ENCODE measurements around the gene APOBR.
"Not testable (repeated sequence)": the region's sequence is repeated elsewhere in the genome, so short reads cannot be mapped to it uniquely, and the experiment has no call there.

The APOBR gene

GRCh38 chr16:28527100-28527785 is 32.8 kb downstream of the APOBR start:
- H3K9ac ChIP-seq (ENCODE audit: low read length); H3K36me3 ChIP-seq (ENCODE audit: control insufficient read depth in 1 of 2, insufficient read depth in 2 of 2, low read depth in 1 of 2, low read length in 2 of 2); H3K4me1 ChIP-seq (ENCODE audit: control insufficient read depth, insufficient read depth, low read depth, low read length); H3K9me3 ChIP-seq (ENCODE audit: control insufficient read depth, low read length); H3K4me3 ChIP-seq (ENCODE audit: insufficient read depth in 1 of 2, low read depth in 1 of 2, low read length in 2 of 2); H3K18ac ChIP-seq (ENCODE audit: low read depth in 1 of 2, low read length in 2 of 2); H3K4me2 ChIP-seq (ENCODE audit: low read length, poor library complexity, severe bottlenecking); DNase-seq; H4K8ac ChIP-seq (ENCODE audit: low read length); H2AK5ac ChIP-seq (ENCODE audit: low read length, severe bottlenecking); H2BK5ac ChIP-seq (ENCODE audit: low read depth, low read length, poor library complexity, severe bottlenecking); H3K4ac ChIP-seq (ENCODE audit: low read depth in 1 of 2, low read length in 2 of 2); H2BK12ac ChIP-seq (ENCODE audit: low read length in 2 of 2); H3K23ac ChIP-seq (ENCODE audit: low read length in 2 of 2); H2AFZ ChIP-seq (ENCODE audit: low read depth, low read length); H2BK120ac ChIP-seq (ENCODE audit: low read depth, low read length); H2BK15ac ChIP-seq (ENCODE audit: low read depth, poor library complexity, severe bottlenecking); H3K27ac ChIP-seq (ENCODE audit: low read length, poor library complexity, severe bottlenecking); H3K79me1 ChIP-seq (replicated peaks; ENCODE audit: low read length, poor library complexity, severe bottlenecking); H3K27me3 ChIP-seq (ENCODE audit: control insufficient read depth in 1 of 2, insufficient read depth in 1 of 2, low read length in 2 of 2); H4K91ac ChIP-seq (ENCODE audit: low read length); H3K14ac ChIP-seq (ENCODE audit: low read length in 2 of 2): not testable (repeated sequence)
- 90% methylated on average over 5 of the region's 7 CpGs for WGBS

- no peak overlapping the region for H2BK12ac ChIP-seq (ENCODE audit: low read length in 2 of 2)
- no peak overlapping the region for H2AFZ ChIP-seq (ENCODE audit: low read depth, low read length)
- H3K4me1 ChIP-seq (ENCODE audit: control insufficient read depth, insufficient read depth, low read depth, low read length) = peaks cover 1% of the 10 kb centered on the region
- no peak overlapping the region for H4K8ac ChIP-seq (ENCODE audit: low read length)
- H3K14ac ChIP-seq (ENCODE audit: low read length in 2 of 2) = no peak overlapping the region
- no peaks in the 10 kb centered on the region for H3K27me3 ChIP-seq (ENCODE audit: control insufficient read depth in 1 of 2, insufficient read depth in 1 of 2, low read length in 2 of 2)
- DNase-seq = no peak
- no peak overlapping the region for H2AK5ac ChIP-seq (ENCODE audit: low read length, severe bottlenecking)
- H3K9me3 ChIP-seq (ENCODE audit: control insufficient read depth, low read length) = no peaks in the 10 kb centered on the region
- no peak overlapping the region for H3K4ac ChIP-seq (ENCODE audit: low read depth in 1 of 2, low read length in 2 of 2)
- no peak overlapping the region for H2BK15ac ChIP-seq (ENCODE audit: low read depth, poor library complexity, severe bottlenecking)
- no peak overlapping the region for H3K23ac ChIP-seq (ENCODE audit: low read length in 2 of 2)
- H3K36me3 ChIP-seq (ENCODE audit: control insufficient read depth in 1 of 2, insufficient read depth in 2 of 2, low read depth in 1 of 2, low read length in 2 of 2) = peaks cover 0 to 2% of the 10 kb centered on the region in 2 experiments
- no peak overlapping the region for H3K4me3 ChIP-seq (ENCODE audit: insufficient read depth in 1 of 2, low read depth in 1 of 2, low read length in 2 of 2)
- 79% methylated on average over 3 of the region's 5 CpGs for WGBS
- H3K4me2 ChIP-seq (ENCODE audit: low read length, poor library complexity, severe bottlenecking) = no peak overlapping the region
- no peak overlapping the region for H3K18ac ChIP-seq (ENCODE audit: low read depth in 1 of 2, low read length in 2 of 2)
- H3K9ac ChIP-seq (ENCODE audit: low read length) = no peak overlapping the region
- H3K27ac ChIP-seq (ENCODE audit: low read length, poor library complexity, severe bottlenecking) = no peak overlapping the region
- no peak overlapping the region for H2BK5ac ChIP-seq (ENCODE audit: low read depth, low read length, poor library complexity, severe bottlenecking)
- H4K91ac ChIP-seq (ENCODE audit: low read length) = no peak overlapping the region
- H2BK120ac ChIP-seq (ENCODE audit: low read depth, low read length) = no peak overlapping the region
- no peaks in the 10 kb centered on the region for H3K79me1 ChIP-seq (replicated peaks; ENCODE audit: low read length, poor library complexity, severe bottlenecking)
Measured at GRCh38 chr16:28527985-28528384, 33.5 kb downstream of the APOBR start.

GRCh38 chr16:28528463-28528867 is 34.0 kb downstream of the APOBR start:
- H2BK120ac ChIP-seq (ENCODE audit: low read depth, low read length) = no peak overlapping the region
- H3K27ac ChIP-seq (ENCODE audit: low read length, poor library complexity, severe bottlenecking) = no peak overlapping the region
- H3K79me1 ChIP-seq (replicated peaks; ENCODE audit: low read length, poor library complexity, severe bottlenecking) = no peaks in the 10 kb centered on the region
- 86% methylated on average over 5 of the region's 5 CpGs for WGBS
- peaks cover 0 to 2% of the 10 kb centered on the region in 2 experiments for H3K36me3 ChIP-seq (ENCODE audit: control insufficient read depth in 1 of 2, insufficient read depth in 2 of 2, low read depth in 1 of 2, low read length in 2 of 2)
- no peak overlapping the region for H2BK15ac ChIP-seq (ENCODE audit: low read depth, poor library complexity, severe bottlenecking)
- H2BK5ac ChIP-seq (ENCODE audit: low read depth, low read length, poor library complexity, severe bottlenecking) = no peak overlapping the region
- DNase-seq = no peak
- H3K27me3 ChIP-seq (ENCODE audit: control insufficient read depth in 1 of 2, insufficient read depth in 1 of 2, low read length in 2 of 2) = no peaks in the 10 kb centered on the region
- H2AK5ac ChIP-seq (ENCODE audit: low read length, severe bottlenecking) = no peak overlapping the region
- H3K23ac ChIP-seq (ENCODE audit: low read length in 2 of 2) = no peak overlapping the region
- H4K91ac ChIP-seq (ENCODE audit: low read length) = no peak overlapping the region
- H2BK12ac ChIP-seq (ENCODE audit: low read length in 2 of 2) = no peak overlapping the region
- H3K9ac ChIP-seq (ENCODE audit: low read length) = no peak overlapping the region
- H3K9me3 ChIP-seq (ENCODE audit: control insufficient read depth, low read length) = no peaks in the 10 kb centered on the region
- peaks cover 3% of the 10 kb centered on the region for H3K4me1 ChIP-seq (ENCODE audit: control insufficient read depth, insufficient read depth, low read depth, low read length)
- H3K18ac ChIP-seq (ENCODE audit: low read depth in 1 of 2, low read length in 2 of 2) = no peak overlapping the region
- no peak overlapping the region for H4K8ac ChIP-seq (ENCODE audit: low read length)
- H2AFZ ChIP-seq (ENCODE audit: low read depth, low read length) = no peak overlapping the region
- no peak overlapping the region for H3K4me3 ChIP-seq (ENCODE audit: insufficient read depth in 1 of 2, low read depth in 1 of 2, low read length in 2 of 2)
- H3K4me2 ChIP-seq (ENCODE audit: low read length, poor library complexity, severe bottlenecking) = no peak overlapping the region
- H3K14ac ChIP-seq (ENCODE audit: low read length in 2 of 2) = no peak overlapping the region
- H3K4ac ChIP-seq (ENCODE audit: low read depth in 1 of 2, low read length in 2 of 2) = no peak overlapping the region

- no peak overlapping the region for H3K4me2 ChIP-seq (ENCODE audit: low read length, poor library complexity, severe bottlenecking)
Measured at GRCh38 chr16:28529124-28529523, 34.7 kb downstream of the APOBR start.

More at GRCh38 chr16:28529124-28529523, 34.7 kb downstream of the APOBR start:
- H3K79me1 ChIP-seq (replicated peaks; ENCODE audit: low read length, poor library complexity, severe bottlenecking) = no peaks in the 10 kb centered on the region
- no peak overlapping the region for H3K4me3 ChIP-seq (ENCODE audit: insufficient read depth in 1 of 2, low read depth in 1 of 2, low read length in 2 of 2)
- H3K36me3 ChIP-seq (ENCODE audit: control insufficient read depth in 1 of 2, insufficient read depth in 2 of 2, low read depth in 1 of 2, low read length in 2 of 2) = peaks cover 0 to 4% of the 10 kb centered on the region in 2 experiments
- H3K27me3 ChIP-seq (ENCODE audit: control insufficient read depth in 1 of 2, insufficient read depth in 1 of 2, low read length in 2 of 2) = no peaks in the 10 kb centered on the region
- no peak overlapping the region for H2BK12ac ChIP-seq (ENCODE audit: low read length in 2 of 2)
- no peak overlapping the region for H3K23ac ChIP-seq (ENCODE audit: low read length in 2 of 2)
- H2BK120ac ChIP-seq (ENCODE audit: low read depth, low read length) = no peak overlapping the region
- no peak overlapping the region for H3K18ac ChIP-seq (ENCODE audit: low read depth in 1 of 2, low read length in 2 of 2)
- H2BK15ac ChIP-seq (ENCODE audit: low read depth, poor library complexity, severe bottlenecking) = no peak overlapping the region
- DNase-seq = no peak
- H3K14ac ChIP-seq (ENCODE audit: low read length in 2 of 2) = no peak overlapping the region
- no peak overlapping the region for H4K91ac ChIP-seq (ENCODE audit: low read length)
- no peak overlapping the region for H2AFZ ChIP-seq (ENCODE audit: low read depth, low read length)
- H3K27ac ChIP-seq (ENCODE audit: low read length, poor library complexity, severe bottlenecking) = no peak overlapping the region
- H3K4me1 ChIP-seq (ENCODE audit: control insufficient read depth, insufficient read depth, low read depth, low read length) = peaks cover 3% of the 10 kb centered on the region
- H4K8ac ChIP-seq (ENCODE audit: low read length) = no peak overlapping the region
- no peaks in the 10 kb centered on the region for H3K9me3 ChIP-seq (ENCODE audit: control insufficient read depth, low read length)
- no peak overlapping the region for H2AK5ac ChIP-seq (ENCODE audit: low read length, severe bottlenecking)
- H3K9ac ChIP-seq (ENCODE audit: low read length) = no peak overlapping the region
- no peak overlapping the region for H3K4ac ChIP-seq (ENCODE audit: low read depth in 1 of 2, low read length in 2 of 2)
- H2BK5ac ChIP-seq (ENCODE audit: low read depth, low read length, poor library complexity, severe bottlenecking) = no peak overlapping the region
